ENCODE measurements around the gene PPP1CC.
"Not testable (repeated sequence)": the region's sequence is repeated elsewhere in the genome, so short reads cannot be mapped to it uniquely, and the experiment has no call there.

The PPP1CC gene

DNA sequence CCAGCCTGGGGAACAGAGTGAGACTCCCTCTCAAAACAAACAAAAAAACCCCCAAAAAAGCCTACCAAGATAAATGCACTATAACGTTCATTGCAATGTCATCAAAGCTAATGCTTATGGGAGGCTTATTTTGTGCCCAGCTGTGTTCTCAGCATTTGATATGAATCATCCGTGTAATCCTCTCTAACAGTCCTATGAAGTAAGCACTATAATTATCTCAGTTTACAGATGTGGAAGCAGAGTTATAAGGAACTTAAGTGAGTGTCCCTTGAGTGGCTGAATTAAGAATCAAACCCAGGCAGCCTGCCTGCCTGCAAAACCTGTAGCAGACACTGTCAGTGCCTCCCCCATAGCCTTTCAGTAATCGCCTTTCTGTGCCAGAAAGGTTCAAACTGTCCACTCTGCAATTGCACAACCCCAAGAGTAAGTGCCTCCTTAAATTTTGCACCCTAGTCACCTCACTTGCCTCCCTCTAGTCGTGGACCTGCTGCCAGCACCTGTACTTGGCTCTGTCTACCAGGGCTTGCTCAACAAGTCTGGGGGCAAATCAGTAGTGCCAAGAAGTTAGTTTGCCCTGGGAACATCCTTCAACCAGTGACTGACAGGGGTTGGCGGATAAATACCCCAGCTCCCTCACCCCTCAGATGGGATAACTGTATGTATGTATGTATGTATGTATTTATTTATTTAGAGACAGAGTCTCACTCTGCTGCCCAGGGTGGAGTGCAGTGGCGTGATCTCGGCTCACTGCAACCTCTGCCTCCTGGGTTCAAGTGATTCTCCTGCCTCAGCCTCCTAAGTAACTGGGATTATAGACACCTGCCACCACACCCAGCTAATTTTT is 23.8 kb upstream of the PPP1CC start:
- Histone ChIP-seq H3K9me3 (no peaks in the 10 kb centered on the region), H3K4me3 (no peak overlapping the region), H3K4me1 (no peaks in the 10 kb centered on the region), H3K27me3 (ENCODE audit: low read depth) (no peaks in the 10 kb centered on the region), H3K36me3 (replicated peaks) (no peaks in the 10 kb centered on the region)
- in situ Hi-C loops (cut with MboI; ENCODE audit: low sequenced_read_pairs): no loop called here
- DNase-seq (ENCODE audit: low spot score in 2 of 2): no peak

DNA sequence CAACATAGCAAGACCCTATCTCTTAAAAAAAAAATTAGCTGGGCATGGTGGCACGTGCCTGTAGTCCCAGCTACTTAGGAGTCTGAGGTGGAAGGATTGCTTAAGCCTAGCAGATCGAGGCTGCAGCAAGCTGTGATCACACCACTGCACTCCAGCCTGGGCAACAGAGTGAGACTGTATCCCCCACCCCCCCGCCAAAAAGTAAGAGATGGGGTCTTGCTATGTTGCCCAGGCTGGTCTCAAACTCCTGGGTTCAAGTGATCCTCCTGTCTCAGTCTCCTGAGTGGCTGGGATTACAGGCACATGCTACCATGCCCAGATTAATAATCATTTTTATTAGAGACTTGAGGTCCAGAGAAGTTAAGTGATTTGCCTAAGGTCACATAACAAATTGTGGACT is 22.9 kb upstream of the PPP1CC start:
- H3K27me3 ChIP-seq (ENCODE audit: low read depth); H3K4me1 ChIP-seq; H3K4me3 ChIP-seq; DNase-seq (ENCODE audit: low spot score in 2 of 2); in situ Hi-C loops (cut with MboI; ENCODE audit: low sequenced_read_pairs); H3K36me3 ChIP-seq (replicated peaks); H3K9me3 ChIP-seq: not testable (repeated sequence)

DNA sequence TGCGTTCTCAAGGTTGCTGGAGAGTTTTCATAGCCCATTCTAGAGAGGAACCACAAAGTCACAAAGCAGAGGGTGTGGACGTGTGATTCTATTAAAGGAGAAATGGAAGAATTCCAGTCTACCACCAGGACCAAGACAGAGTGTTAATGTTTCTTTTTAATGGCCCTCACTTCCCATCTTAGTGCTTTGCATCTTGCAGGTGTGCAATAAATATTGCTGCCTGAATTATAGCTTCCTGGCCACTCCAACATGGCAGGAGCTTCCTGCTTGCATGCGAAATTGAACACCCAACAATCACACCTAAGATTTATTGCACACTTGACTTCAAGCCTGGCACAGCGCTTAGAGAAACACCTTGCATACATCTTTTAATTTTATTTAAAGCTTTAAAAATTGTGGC is 22.4 kb upstream of the PPP1CC start:
- H3K4me1 ChIP-seq: no peaks in the 10 kb centered on the region
- H3K4me3 ChIP-seq: no peak overlapping the region
- no peaks in the 10 kb centered on the region for H3K36me3 ChIP-seq (replicated peaks)
- DNase-seq (ENCODE audit: low spot score in 2 of 2): no peak
- in situ Hi-C loops (cut with MboI; ENCODE audit: low sequenced_read_pairs): no loop called here
- H3K9me3 ChIP-seq: no peaks in the 10 kb centered on the region
- H3K27me3 ChIP-seq (ENCODE audit: low read depth): no peaks in the 10 kb centered on the region

- DNase-seq (ENCODE audit: low spot score in 2 of 2): no peak
- in situ Hi-C loops (cut with MboI; ENCODE audit: low sequenced_read_pairs): no loop called here
- Histone ChIP-seq H3K4me3 (no peak overlapping the region), H3K27me3 (ENCODE audit: low read depth) (no peaks in the 10 kb centered on the region), H3K9me3 (no peaks in the 10 kb centered on the region), H3K36me3 (replicated peaks) (no peaks in the 10 kb centered on the region), H3K4me1 (no peaks in the 10 kb centered on the region)
Measured at GRCh38 chr12:110763583-110763982, 20.9 kb upstream of the PPP1CC start.

DNA sequence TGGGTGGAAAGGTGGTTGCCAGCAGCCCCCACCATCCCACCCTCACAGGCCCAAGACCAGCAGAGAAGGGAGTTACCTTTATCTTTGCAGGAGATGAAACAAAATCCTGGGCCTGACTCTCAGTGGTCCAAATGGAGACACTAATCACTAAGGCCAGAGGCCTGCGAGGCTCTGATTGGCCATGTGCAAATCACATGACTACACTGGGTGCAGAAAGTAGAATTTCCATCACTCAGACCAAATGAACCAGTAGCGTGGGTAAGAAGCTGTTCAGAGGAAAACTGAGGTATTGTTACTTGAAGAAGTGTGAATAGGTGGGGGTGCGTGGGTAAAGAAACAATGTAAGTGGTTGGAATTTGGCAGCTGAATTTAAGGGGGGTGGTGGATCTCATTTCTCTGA is 20.2 kb upstream of the PPP1CC start:
- H3K9me3 ChIP-seq: no peaks in the 10 kb centered on the region
- no peaks in the 10 kb centered on the region for H3K27me3 ChIP-seq (ENCODE audit: low read depth)
- H3K36me3 ChIP-seq (replicated peaks): no peaks in the 10 kb centered on the region
- no peak for DNase-seq (ENCODE audit: low spot score in 2 of 2)
- H3K4me3 ChIP-seq: no peak overlapping the region
- in situ Hi-C loops (cut with MboI; ENCODE audit: low sequenced_read_pairs): no loop called here
- no peaks in the 10 kb centered on the region for H3K4me1 ChIP-seq

- H3K4me1 ChIP-seq: no peaks in the 10 kb centered on the region
- H3K36me3 ChIP-seq (replicated peaks): no peaks in the 10 kb centered on the region
- H3K27me3 ChIP-seq (ENCODE audit: low read depth): no peaks in the 10 kb centered on the region
- H3K9me3 ChIP-seq: no peaks in the 10 kb centered on the region
- in situ Hi-C loops (cut with MboI; ENCODE audit: low sequenced_read_pairs): no loop called here
- no peak overlapping the region for H3K4me3 ChIP-seq
- no peak for DNase-seq (ENCODE audit: low spot score in 2 of 2)
Measured at GRCh38 chr12:110760204-110760609, 17.5 kb upstream of the PPP1CC start.

- in situ Hi-C loops (cut with MboI; ENCODE audit: low sequenced_read_pairs): no loop called here
- Histone ChIP-seq H3K4me3 (no peak overlapping the region), H3K9me3 (no peaks in the 10 kb centered on the region), H3K27me3 (ENCODE audit: low read depth) (no peaks in the 10 kb centered on the region), H3K36me3 (replicated peaks) (no peaks in the 10 kb centered on the region), H3K4me1 (no peaks in the 10 kb centered on the region)
- DNase-seq (ENCODE audit: low spot score in 2 of 2): no peak
Measured at GRCh38 chr12:110758922-110759321, 16.2 kb upstream of the PPP1CC start.

DNA sequence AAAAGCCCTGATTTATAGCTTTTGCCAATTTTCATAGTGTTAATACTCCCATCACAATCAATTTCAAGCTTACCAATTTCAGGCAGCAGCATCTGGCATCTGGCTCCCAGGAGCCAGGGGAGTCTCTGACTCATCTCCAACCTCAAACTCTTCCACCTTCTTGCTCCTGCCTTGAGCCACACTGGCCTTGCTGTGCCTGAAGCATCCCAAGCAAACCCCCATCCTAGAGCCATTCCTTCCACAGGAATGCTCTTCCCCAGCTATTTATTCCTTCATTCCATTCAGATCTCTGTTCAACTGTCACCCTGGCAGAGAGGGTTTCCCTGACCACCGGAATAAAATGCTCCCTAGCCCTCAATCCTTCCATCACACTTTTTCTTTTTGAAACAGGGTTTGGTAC is 13.9 kb upstream of the PPP1CC start:
- no peaks in the 10 kb centered on the region for H3K27me3 ChIP-seq (ENCODE audit: low read depth)
- in situ Hi-C loops (cut with MboI; ENCODE audit: low sequenced_read_pairs): no loop called here
- no peaks in the 10 kb centered on the region for H3K4me1 ChIP-seq
- no peak for DNase-seq (ENCODE audit: low spot score in 2 of 2)
- H3K9me3 ChIP-seq: no peaks in the 10 kb centered on the region
- no peak overlapping the region for H3K4me3 ChIP-seq
- H3K36me3 ChIP-seq (replicated peaks): no peaks in the 10 kb centered on the region

- Histone ChIP-seq H3K27me3 (ENCODE audit: low read depth) (no peaks in the 10 kb centered on the region), H3K4me3 (no peak overlapping the region), H3K36me3 (replicated peaks) (no peaks in the 10 kb centered on the region), H3K9me3 (no peaks in the 10 kb centered on the region), H3K4me1 (no peaks in the 10 kb centered on the region)
- in situ Hi-C loops (cut with MboI; ENCODE audit: low sequenced_read_pairs): no loop called here
- no peak for DNase-seq (ENCODE audit: low spot score in 2 of 2)
Measured at GRCh38 chr12:110754101-110754793, 11.6 kb upstream of the PPP1CC start.

GRCh38 chr12:110750784-110751461 is 8.2 kb upstream of the PPP1CC start:
- in situ Hi-C loops (cut with MboI; ENCODE audit: low sequenced_read_pairs): no loop called here
- Histone ChIP-seq H3K9me3 (no peaks in the 10 kb centered on the region), H3K27me3 (ENCODE audit: low read depth) (no peaks in the 10 kb centered on the region), H3K4me3 (no peak overlapping the region), H3K4me1 (no peaks in the 10 kb centered on the region), H3K36me3 (replicated peaks) (no peaks in the 10 kb centered on the region)
- DNase-seq (ENCODE audit: low spot score in 2 of 2): no peak

DNA sequence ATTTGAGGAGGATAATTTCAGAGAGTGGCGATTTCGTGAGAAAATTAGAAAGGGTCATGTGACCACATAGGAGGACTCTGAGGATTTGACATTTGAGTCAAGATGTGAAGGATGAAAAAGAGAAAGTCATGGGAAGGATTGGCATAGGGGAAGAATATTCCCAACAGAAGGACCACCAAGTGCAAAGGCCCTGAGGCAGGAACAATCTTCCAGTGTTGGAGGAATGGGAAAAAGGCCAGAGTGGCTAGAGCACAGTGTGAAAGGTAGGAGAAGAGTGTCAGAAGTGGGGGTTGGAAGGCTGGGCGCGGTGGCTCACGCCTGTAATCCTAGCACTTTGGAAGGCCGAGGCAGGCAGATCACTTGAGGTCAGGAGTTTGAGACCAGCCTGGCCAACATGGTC is 3.9 kb upstream of the PPP1CC start:
- Histone ChIP-seq H3K4me1 (peaks cover 12% of the 10 kb centered on the region), H3K4me3 (no peak overlapping the region), H3K9me3 (no peaks in the 10 kb centered on the region), H3K36me3 (replicated peaks) (0 out of 2 replicates have a peak, but pooled peaks cover under 1% of the 10 kb centered on the region), H3K27me3 (ENCODE audit: low read depth) (no peaks in the 10 kb centered on the region)
- in situ Hi-C loops (cut with MboI; ENCODE audit: low sequenced_read_pairs): no loop called here
- DNase-seq (ENCODE audit: low spot score in 2 of 2): no peak

DNA sequence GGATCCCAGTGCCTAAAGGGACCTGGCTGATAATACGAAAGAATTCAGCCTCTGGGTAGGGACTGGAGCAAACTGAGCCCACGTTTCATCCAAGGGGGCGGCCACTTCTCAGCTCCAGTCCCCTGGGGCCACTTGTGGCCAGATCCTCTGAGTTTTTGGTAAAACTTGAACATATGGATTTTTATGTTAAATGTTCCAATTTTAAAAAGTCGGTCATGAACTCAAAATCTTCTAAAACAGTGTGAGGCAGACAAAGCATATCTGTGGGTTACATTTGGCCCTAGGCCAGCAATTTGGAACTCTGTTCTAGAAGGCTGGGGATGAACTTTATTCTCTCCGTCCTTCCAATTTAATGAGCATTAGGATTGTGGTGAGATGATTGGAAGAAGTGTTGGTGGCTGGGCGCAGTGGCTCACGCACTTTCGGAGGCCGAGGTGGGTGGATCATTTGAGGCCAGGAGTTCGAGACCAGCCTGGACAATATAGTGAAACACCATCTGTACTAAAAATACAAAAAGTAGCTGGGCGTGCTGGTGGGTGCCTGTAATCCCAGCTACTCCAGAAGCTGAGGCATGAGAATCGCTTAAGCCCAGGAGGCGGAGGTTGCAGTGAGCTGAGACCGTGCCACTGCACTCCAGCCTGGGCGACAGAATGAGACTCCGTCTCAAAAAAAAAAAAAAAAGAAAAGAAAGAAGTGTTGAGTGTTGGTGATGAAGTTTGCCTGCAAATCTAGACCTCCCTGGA is 3.0 kb upstream of the PPP1CC start:
- H3K27me3 ChIP-seq (ENCODE audit: low read depth): no peaks in the 10 kb centered on the region
- H3K4me3 ChIP-seq: no peak overlapping the region
- no peaks in the 10 kb centered on the region for H3K9me3 ChIP-seq
- DNase-seq (ENCODE audit: low spot score in 2 of 2): no peak
- peaks cover 4% of the 10 kb centered on the region for H3K36me3 ChIP-seq (replicated peaks)
- in situ Hi-C loops (cut with MboI; ENCODE audit: low sequenced_read_pairs): no loop called here
- H3K4me1 ChIP-seq: peaks cover 13% of the 10 kb centered on the region

DNA sequence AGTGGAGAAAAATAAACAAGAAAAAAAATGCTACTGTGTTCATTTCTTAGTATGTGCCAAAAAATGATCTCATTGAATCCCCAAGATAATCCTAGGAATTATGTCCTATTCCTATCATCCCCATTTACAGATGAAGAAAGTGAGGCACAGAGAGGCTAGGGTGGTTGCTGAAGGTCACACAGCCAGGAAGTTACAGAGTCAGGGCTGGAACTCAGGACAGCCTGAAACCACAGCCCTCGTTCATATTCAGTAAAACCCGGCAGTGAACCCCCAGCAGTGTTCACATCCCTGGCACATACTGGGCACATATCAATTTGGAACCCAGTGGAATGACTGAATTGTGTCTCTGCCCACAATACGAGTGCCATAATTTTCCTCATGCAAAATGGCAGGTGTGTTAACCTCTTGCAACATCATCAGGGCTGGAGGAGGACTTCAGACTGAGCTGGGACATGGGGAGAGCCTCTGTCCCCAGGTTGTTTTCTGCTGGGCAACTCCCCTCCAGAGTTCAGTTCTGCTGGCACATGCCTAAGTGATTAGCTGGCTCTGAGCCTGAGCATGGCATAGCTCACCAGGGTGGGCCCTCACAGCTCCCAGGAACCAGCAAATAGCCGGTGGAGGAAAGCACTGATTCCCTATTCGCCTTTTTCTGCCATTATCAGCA is 2.0 kb upstream of the PPP1CC start:
- Histone ChIP-seq H3K27me3 (ENCODE audit: low read depth) (no peaks in the 10 kb centered on the region), H3K4me1 (peaks cover 21% of the 10 kb centered on the region), H3K9me3 (no peaks in the 10 kb centered on the region), H3K36me3 (replicated peaks) (peaks cover 11% of the 10 kb centered on the region), H3K4me3 (no peak overlapping the region)
- in situ Hi-C loops (cut with MboI; ENCODE audit: low sequenced_read_pairs): loop anchor here (5.0 kb wide), 1 partner anchor 83 kb away; no protein-coding TSS in a partner anchor
- no peak for DNase-seq (ENCODE audit: low spot score in 2 of 2)
